Activated CD8-positive, alpha-beta memory T cell treated with anti-CD3 and anti-CD28 coated beads, Interleukin-2, amount 50 U/mL, for 1 hour (primary cell): ENCODE data around the gene SLC23A3.
A peak's percentile ranks its signal among the peaks of the same experiment; 100 is the strongest.

ENCODE experiments used
- DNase-seq: peaks from one replicate; pipeline ENCODE4 v3.0.0-alpha.2; 2020; ENCODE audit errors: extremely low read depth

SLC23A3 gene

DNA sequence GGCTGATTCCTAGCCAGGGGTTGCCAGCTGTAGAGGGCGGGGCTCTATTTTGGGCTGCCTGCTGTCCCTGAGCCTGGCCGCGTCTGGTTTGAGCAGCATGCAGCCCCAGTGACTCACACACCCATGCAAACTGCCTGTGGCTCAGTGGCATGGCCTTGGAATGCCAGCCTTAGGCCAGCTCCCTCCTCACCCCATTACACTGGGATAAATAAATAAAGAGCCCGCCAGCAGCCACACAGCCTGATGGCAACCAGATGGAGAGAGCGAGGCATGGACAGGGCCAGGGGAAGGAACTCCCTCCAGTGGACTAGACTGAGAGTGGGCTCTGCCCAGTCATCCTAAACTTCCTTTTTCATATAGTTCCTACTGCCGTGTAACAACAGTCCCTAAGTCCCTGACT is 27.5 kb downstream of the SLC23A3 start:
- DNase-seq, result no peak

DNA sequence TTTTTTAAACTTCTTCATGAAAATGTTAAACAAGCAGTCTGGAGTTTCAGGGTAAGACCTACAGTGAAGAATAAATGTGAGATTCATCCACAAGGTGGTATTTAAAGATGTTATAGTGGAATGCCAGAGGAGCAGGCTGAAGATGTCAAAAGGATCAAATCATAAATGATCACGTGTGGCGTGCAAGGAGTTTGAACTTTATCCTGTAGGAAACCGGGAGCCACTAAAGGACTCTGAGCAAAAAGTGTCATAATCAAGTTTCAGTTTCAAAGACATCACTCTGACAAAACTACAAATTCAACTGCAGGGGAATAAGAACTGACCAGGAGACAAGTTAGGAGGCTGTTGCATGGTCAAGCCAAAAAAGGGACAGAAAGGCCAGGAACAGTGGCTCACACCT is 29.1 kb downstream of the SLC23A3 start:
- DNase-seq, result no peak

GRCh38 chr2:219133976-219134375 is 35.9 kb downstream of the SLC23A3 start:
- DNase-seq, result no peak

- DNase-seq, result no peak
Observed at GRCh38 chr2:219131744-219132143, 38.1 kb downstream of the SLC23A3 start.

DNA sequence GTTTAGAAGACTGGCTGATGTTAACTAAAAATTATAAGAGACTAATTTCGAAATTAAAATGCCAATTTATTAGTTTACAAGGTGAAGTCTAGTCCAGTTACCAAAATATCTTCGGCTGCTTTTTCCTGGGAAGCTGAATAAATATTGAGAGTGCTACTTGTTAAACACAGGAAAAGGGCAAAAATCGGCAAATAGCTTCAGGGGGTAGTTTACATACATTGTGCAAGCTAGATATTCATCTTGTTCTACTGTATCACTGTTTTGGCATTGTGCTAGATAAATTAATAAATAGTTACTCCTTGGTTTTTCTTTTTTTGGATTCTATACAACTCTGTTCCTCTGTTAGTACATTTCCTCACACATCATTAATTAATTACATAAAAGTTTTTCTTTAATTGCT is 38.5 kb downstream of the SLC23A3 start:
- no peak for DNase-seq

GRCh38 chr2:219129589-219129988 is 40.2 kb downstream of the SLC23A3 start:
- no peak for DNase-seq

DNA sequence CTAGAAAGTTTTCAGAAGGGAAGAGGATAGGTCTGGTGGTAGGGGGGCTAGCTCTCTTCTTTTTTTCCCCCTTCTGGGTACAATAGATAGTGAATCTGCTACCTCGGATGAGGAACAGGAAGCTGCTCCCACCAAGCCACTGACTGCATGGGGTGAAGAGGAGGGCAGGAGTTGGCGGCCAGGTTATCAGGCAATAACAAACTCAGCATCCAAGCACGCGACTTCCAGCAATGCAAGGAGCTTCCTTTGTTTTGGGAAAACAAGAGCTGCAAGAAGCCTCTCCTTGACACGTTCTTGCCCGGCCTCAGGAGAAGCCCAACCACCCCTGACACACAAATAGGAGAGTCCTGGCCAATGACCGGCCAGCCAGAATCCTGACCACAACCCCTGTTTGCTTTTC is 41.4 kb downstream of the SLC23A3 start:
- DNase-seq, result no peak

- no peak for DNase-seq
Observed at GRCh38 chr2:219127037-219127635, 42.7 kb downstream of the SLC23A3 start.

DNA sequence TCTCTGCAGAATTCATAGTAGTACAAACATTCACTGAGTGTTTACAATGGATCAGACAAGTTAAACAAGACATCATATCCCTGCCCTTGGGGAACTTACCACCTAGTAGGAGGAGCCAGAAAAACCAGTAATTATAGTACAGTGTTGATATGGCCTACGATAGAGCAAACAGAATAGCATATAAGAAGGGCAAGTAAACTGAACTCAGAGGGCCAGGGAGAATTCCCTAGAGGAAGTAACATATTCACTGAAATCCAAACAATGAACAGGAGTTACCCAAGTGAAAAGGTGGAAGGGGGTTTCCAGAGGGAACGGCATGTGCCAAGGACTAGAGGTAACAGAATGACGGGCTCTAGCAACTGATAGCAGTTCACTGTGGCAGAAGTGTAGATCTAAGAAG is 43.3 kb downstream of the SLC23A3 start:
- no peak for DNase-seq

DNA sequence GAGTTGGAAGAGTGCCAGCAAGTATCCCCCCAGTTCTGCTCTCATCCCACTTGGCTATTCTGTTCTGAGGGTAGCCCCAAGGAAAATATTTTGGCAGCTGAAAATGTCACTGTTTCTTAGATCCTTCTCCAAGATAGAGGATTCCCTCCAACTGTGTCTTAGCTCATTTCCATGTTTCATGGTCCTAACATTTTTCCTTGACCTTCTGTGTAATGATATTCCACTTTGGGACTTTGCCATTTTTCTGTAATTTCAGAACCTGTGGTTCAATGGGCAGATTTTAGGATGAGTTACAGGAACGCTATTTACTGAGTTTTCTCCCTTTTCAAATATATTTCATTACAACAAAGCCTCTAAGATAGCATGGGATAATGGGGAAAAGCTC is 44.0 kb downstream of the SLC23A3 start:
- DNase-seq, result no peak

- no peak for DNase-seq
Observed at GRCh38 chr2:219125225-219125885, 44.5 kb downstream of the SLC23A3 start.

DNA sequence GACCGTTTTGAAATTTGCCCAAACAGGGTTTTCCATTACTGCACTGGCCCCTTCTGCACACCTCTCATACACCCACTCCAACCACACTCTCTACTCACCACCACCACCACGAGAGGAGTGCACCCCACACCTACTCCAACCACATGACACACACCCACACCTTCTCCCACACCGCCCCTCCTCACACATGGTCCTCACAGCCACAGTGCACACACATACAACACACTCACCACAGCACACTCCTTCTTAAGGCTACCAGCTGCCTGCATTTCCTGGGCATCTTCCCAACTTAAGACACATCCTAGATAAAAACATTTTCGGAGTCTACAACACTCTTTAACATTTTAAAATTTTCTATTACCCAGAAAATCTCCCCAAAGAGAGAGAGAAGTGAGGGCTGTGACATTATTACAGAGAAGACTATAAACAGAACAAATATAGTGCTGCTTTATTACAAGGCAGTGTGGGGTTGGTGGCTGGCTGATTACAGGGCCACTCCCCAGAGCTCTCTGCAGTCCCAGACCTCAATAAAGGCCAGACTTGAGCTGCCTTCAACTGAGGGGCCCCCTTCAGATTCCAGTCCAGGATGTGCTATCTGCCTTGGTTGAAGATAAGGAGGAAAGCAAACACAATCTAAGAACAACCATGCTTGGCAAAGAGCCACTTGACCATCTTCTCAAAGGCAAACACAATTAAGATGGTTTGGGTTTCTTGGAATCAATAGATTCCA is 45.3 kb downstream of the SLC23A3 start:
- DNase-seq, result no peak

GRCh38 chr2:219123356-219124135 is 46.3 kb downstream of the SLC23A3 start:
- DNase-seq, result no peak

GRCh38 chr2:219122202-219122980 is 47.4 kb downstream of the SLC23A3 start:
- DNase-seq, result no peak

GRCh38 chr2:219120082-219120481 is 49.7 kb downstream of the SLC23A3 start:
- no peak for DNase-seq

GRCh38 chr2:219119422-219120043 is 50.3 kb downstream of the SLC23A3 start:
- DNase-seq, result peak; percentile 20

GRCh38 chr2:219118504-219118903 is 51.3 kb downstream of the SLC23A3 start:
- DNase-seq, result no peak

- no peak for DNase-seq
Observed at GRCh38 chr2:219116776-219117646, 52.8 kb downstream of the SLC23A3 start.

DNA sequence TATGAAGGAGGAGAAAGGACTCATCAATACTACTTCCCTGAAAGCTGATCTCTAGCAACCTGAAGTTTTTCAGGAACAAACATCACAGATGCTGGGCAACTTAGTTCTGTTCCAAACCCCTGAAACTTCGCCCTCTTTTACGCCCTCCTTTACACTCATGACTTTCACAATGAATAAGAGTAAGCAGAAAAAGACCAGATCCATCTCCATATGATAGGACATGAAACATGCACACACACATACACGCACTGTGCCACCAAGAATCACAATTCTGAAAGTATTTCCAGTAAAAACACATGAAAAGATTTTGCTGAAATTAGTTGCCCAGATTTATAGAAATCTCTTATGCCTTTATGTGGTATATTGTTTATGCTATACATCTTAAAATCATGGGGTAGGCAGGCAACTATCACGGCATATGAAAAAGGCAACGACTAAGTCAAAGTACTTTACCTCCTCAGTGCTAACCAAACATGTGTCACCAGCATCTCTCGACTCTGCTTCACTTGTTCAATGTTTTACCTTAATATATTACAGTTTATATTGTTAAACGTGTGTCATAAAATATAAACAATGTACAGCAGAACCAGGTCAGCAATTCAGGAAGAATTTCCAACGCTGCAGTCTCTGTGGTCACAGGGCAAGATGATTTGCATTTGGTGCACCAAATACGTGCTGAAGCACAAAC is 57.0 kb downstream of the SLC23A3 start:
- DNase-seq, result no peak

DNA sequence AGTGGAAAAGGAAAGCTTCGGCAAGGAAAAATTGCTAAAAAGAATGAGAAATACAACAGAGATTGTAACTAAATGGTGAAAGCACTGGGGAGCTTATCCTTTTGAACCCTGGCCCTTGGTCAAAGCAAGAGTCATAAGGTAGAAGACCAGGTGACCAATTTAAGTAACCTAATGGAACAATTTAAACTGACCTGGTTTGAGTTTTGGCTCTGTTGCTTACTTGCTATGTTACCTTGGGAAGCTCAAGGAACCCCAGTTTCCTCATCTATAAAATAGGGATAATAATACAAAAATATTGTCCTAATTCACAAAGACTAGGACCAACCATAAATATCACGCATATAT is 57.8 kb downstream of the SLC23A3 start:
- DNase-seq, result no peak
